CD14-positive monocyte (primary cell): ENCODE data around the gene CDH23. TPM values are rescaled to one million over a fixed set of nuclear protein-coding genes. Genes with fewer than 3 reads are reported as not detected.

Experiments used
- DNase-seq, 3 donors: peaks; one replicate each; pipeline ENCODE4 v3.0.0-alpha.2; 2011 to 2022
- H2AFZ ChIP-seq: 2 replicates; pipeline ENCODE4 v1.6.0; 2012; ENCODE audit warnings: mild to moderate bottlenecking, low read depth, low read length, inconsistent platforms; ENCODE audit not compliant: insufficient read depth, poor library complexity, severe bottlenecking
- H3K27ac ChIP-seq, 2 donors: 1 replicate in 1 of 2; 2 replicates in 1 of 2; pipeline ENCODE4 v1.5.1; 2012 to 2013; ENCODE audit warnings: low read length in 2 of 2, control low read depth in 1 of 2, inconsistent platforms in 1 of 2, low read depth in 1 of 2, mild to moderate bottlenecking in 1 of 2
- H3K27me3 ChIP-seq, 2 donors: one replicate each; pipeline versions ENCODE4 v1.6.0 to v1.6.1; 2011 to 2013; ENCODE audit warnings: low read length in 2 of 2; ENCODE audit not compliant: control insufficient read depth in 2 of 2, insufficient read depth in 2 of 2
- H3K36me3 ChIP-seq, 2 donors: replicated peaks in 1 of 2; 1 replicate in 1 of 2; 2 replicates in 1 of 2; pipeline versions ENCODE4 v1.5.1 to v1.6.1; 2012 to 2013; ENCODE audit warnings: low read length in 2 of 2, control low read depth in 1 of 2, inconsistent platforms in 1 of 2, mild to moderate bottlenecking in 1 of 2; ENCODE audit not compliant: insufficient read depth in 2 of 2, control insufficient read depth in 1 of 2
- H3K4me1 ChIP-seq, 2 donors: 1 replicate in 1 of 2; 2 replicates in 1 of 2; pipeline versions ENCODE4 v1.5.1 to v1.6.1; 2012 to 2013; ENCODE audit warnings: low read length in 2 of 2, control low read depth in 1 of 2, inconsistent platforms in 1 of 2, mild to moderate bottlenecking in 1 of 2, moderate library complexity in 1 of 2; ENCODE audit not compliant: insufficient read depth in 2 of 2, control insufficient read depth in 1 of 2
- H3K4me2 ChIP-seq: replicated peaks from 2 replicates; pipeline ENCODE3; 2012; ENCODE audit warnings: low read length, moderate library complexity, mild to moderate bottlenecking; ENCODE audit not compliant: poor library complexity, severe bottlenecking; ENCODE audit errors: extremely low read depth
- H3K4me3 ChIP-seq, 3 experiments: fragments of 200-600 bp in 1 of 3; sonication (generic) in 1 of 3; replicated peaks in 1 of 3; 1 replicate in 2 of 3; 2 replicates in 1 of 3; pipeline ENCODE4 v1.5.1; 2011 to 2013; ENCODE audit warnings: low read length in 3 of 3, mild to moderate bottlenecking in 3 of 3, control low read depth in 2 of 3, low read depth in 2 of 3, inconsistent platforms in 1 of 3, moderate library complexity in 1 of 3
- H3K79me2 ChIP-seq: 2 replicates; pipeline ENCODE4 v1.6.0; 2012; ENCODE audit warnings: mild to moderate bottlenecking, control low read depth, inconsistent platforms, low read length, moderate library complexity; ENCODE audit not compliant: insufficient read depth
- H3K9ac ChIP-seq: 2 replicates; pipeline ENCODE4 v1.6.0; 2017; ENCODE audit warnings: low read length, mild to moderate bottlenecking; ENCODE audit not compliant: insufficient read depth, poor library complexity, severe bottlenecking
- H3K9me3 ChIP-seq, 2 donors: replicated peaks in 1 of 2; 1 replicate in 1 of 2; 2 replicates in 1 of 2; pipeline versions ENCODE4 v1.5.1 to v1.6.1; 2012 to 2013; ENCODE audit warnings: low read length in 2 of 2, control low read depth in 1 of 2; ENCODE audit not compliant: control insufficient read depth in 1 of 2, insufficient read depth in 1 of 2
- H4K20me1 ChIP-seq: 2 replicates; pipeline ENCODE4 v1.6.0; 2012; ENCODE audit warnings: mild to moderate bottlenecking, low read length, control low read depth, moderate library complexity; ENCODE audit not compliant: insufficient read depth
- H3K27ac Mint-ChIP-seq, 7 donors: one replicate each; pipeline ENCODE4 v1.8.0; 2020; ENCODE audit warnings: mild to moderate bottlenecking in 7 of 7, mixed read lengths in 7 of 7, moderate library complexity in 6 of 7, inconsistent platforms in 2 of 7
- H3K27me3 Mint-ChIP-seq, 3 donors: one replicate each; pipeline ENCODE4 v1.8.0; 2021 to 2022; ENCODE audit warnings: low read depth in 3 of 3, mild to moderate bottlenecking in 3 of 3, mixed read lengths in 3 of 3, moderate library complexity in 3 of 3, inconsistent platforms in 1 of 3
- H3K36me3 Mint-ChIP-seq, 2 donors: one replicate each; pipeline ENCODE4 v1.8.0; 2020; ENCODE audit warnings: mixed read lengths in 2 of 2, inconsistent platforms in 1 of 2, mild to moderate bottlenecking in 1 of 2
- H3K4me1 Mint-ChIP-seq: one replicate; pipeline ENCODE4 v1.8.0; 2020; ENCODE audit warnings: mild to moderate bottlenecking, mixed read lengths
- H3K4me3 Mint-ChIP-seq, 2 donors: one replicate each; pipeline ENCODE4 v1.8.0; 2020; ENCODE audit warnings: mild to moderate bottlenecking in 2 of 2, mixed read lengths in 2 of 2, moderate library complexity in 1 of 2
- H3K9me3 Mint-ChIP-seq, 7 donors: one replicate each; pipeline ENCODE4 v1.8.0; 2020 to 2022; ENCODE audit warnings: mixed read lengths in 7 of 7, mild to moderate bottlenecking in 6 of 7, moderate library complexity in 6 of 7, inconsistent platforms in 2 of 7
- WGBS: methylation state at CpG from one replicate; pipeline ENCODE4 v1.1.5; 2013; ENCODE audit warnings: missing lambda C conversion rate; ENCODE audit not compliant: insufficient coverage; 5-methylcytosine and 5-hydroxymethylcytosine counted together
- intact Hi-C, 2 donors: fragments of 100-400 bp; cut with micrococcal nuclease; formaldehyde crosslinking; loops; one replicate each; pipeline versions ENCODE4 v1.15.0 to v1.15.1; 2023
- polyA plus RNA-seq, 3 donors: library from polyadenylated mRNA; depleted of rRNA in 1 of 3; unstranded in 2 of 3; stranded (reverse) in 1 of 3; fragments of 300-500 nt in 2 of 3; fragments of >200 nt in 1 of 3; fragmentation: Illumina TruSeq in 2 of 3; gene quantifications; 1 replicate in 2 of 3; 2 replicates in 1 of 3; pipeline ENCODE4 v1.2.3, GENCODE V29; 2012 to 2021
- TF ChIP-seq, protein P1 (sequence below): fragments of 200-600 bp; IDR thresholded peaks from one replicate; pipeline ENCODE4 v1.8.0; 2022; ENCODE audit warnings: antibody characterized with exemption, mild to moderate bottlenecking

CDH23 gene
- polyA plus RNA-seq, 3 donors, result 8.2 to 36.2 (median 10.5) TPM

DNA sequence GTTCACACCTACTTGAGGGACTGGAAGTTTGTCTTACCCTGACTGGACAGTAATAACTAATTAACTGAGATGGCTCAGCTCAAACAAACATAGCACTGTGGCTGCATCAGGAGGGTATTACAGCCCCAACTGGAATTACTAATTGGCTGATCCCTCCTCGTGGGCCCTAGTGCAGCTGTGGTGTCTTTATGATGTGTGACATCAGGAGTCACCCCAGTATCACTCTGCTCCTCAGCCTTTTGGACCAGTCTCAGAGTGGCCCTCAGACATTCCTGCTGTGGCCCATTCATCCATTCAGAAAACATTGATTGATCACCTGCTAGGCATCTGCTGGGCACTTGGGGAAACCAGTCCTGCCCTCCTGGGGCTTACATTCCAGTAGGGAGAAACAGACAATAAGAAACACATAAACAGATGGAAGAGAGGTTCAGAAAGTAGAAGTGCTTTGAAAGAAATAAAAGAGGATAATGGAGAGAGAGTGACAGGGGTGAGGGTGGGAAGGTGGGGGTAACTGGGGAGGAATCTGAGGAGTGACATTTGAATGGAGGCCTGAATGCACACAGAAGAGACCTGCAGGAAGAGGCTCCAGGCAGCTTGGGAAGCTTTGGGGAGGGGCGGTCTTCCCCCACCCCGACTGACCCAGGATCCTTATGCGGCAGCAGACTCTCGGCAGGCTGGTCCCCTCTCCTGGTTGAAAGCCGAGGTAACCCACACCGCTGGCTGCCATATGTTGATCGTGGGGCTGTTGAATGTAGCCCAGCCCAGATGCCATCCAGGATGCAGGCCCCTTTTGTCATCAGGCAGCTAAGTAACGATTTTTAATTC lies 209.7 kb downstream of the CDH23 start:
- intact Hi-C loops, result loop anchor here in 1 of 2 donors (10.0 kb wide), 1 partner anchor 222 kb away; no protein-coding TSS in a partner anchor
- Histone ChIP-seq H3K36me3 (no peaks in the 10 kb centered on the region), H3K27me3 (no peaks in the 10 kb centered on the region), H3K4me2 (no peak overlapping the region), H3K4me1 (peaks cover 5 to 7% of the 10 kb centered on the region in 2 donors), H3K27ac (no peak overlapping the region), H3K9me3 (no peaks in the 10 kb centered on the region), H3K79me2 (no peaks in the 10 kb centered on the region), H3K4me3 (no peak overlapping the region), H4K20me1 (no peaks in the 10 kb centered on the region), H2AFZ (no peak overlapping the region), H3K9ac (no peak overlapping the region)
- Mint-ChIP-seq H3K9me3 (no peaks in the 10 kb centered on the region), H3K36me3 (no peaks in the 10 kb centered on the region), H3K27me3 (peaks cover 2 to 4% (median 3%) of the 10 kb centered on the region in 3 donors), H3K4me3 (no peak overlapping the region), H3K4me1 (peaks cover 16% of the 10 kb centered on the region), H3K27ac (no peak overlapping the region)
- TF ChIP-seq, protein P1, sequence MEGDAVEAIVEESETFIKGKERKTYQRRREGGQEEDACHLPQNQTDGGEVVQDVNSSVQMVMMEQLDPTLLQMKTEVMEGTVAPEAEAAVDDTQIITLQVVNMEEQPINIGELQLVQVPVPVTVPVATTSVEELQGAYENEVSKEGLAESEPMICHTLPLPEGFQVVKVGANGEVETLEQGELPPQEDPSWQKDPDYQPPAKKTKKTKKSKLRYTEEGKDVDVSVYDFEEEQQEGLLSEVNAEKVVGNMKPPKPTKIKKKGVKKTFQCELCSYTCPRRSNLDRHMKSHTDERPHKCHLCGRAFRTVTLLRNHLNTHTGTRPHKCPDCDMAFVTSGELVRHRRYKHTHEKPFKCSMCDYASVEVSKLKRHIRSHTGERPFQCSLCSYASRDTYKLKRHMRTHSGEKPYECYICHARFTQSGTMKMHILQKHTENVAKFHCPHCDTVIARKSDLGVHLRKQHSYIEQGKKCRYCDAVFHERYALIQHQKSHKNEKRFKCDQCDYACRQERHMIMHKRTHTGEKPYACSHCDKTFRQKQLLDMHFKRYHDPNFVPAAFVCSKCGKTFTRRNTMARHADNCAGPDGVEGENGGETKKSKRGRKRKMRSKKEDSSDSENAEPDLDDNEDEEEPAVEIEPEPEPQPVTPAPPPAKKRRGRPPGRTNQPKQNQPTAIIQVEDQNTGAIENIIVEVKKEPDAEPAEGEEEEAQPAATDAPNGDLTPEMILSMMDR, result no peak
- DNase-seq, result no peak
- 92% methylated on average over 8 of the region's 9 CpGs for WGBS

DNA sequence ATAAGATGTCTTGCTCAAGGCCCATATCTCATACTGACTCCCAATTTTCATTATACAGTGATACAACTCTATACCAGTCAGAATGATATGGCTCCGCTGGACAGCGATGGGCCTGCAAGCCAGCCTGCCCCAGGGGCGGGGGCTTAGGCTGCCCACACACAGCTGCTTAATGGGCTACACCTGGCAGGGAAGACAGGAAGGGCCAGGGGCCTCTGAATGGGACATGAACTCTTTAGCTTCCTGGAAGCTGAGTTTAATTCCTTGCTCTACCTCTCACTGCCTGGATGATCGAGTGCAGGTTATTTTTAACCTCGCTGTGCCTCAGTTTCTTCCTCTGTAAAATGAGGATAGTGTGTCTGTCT lies 210.3 kb downstream of the CDH23 start:
- TF ChIP-seq, protein P1, result no peak
- Histone ChIP-seq H3K9me3 (no peaks in the 10 kb centered on the region), H3K79me2 (no peaks in the 10 kb centered on the region), H3K4me3 (no peak overlapping the region), H3K9ac (no peak overlapping the region), H3K4me2 (no peak overlapping the region), H2AFZ (no peak overlapping the region), H3K4me1 (peaks cover 5 to 7% of the 10 kb centered on the region in 2 donors), H3K27ac (no peak overlapping the region), H3K36me3 (no peaks in the 10 kb centered on the region), H4K20me1 (no peaks in the 10 kb centered on the region), H3K27me3 (no peaks in the 10 kb centered on the region)
- intact Hi-C loops, result loop anchor here in 1 of 2 donors (10.0 kb wide), 1 partner anchor 222 kb away; no protein-coding TSS in a partner anchor
- WGBS, result 93% methylated on average over 3 of the region's 5 CpGs
- Mint-ChIP-seq H3K27ac (no peak overlapping the region), H3K27me3 (peaks cover 2 to 4% (median 3%) of the 10 kb centered on the region in 3 donors), H3K9me3 (no peaks in the 10 kb centered on the region), H3K36me3 (no peaks in the 10 kb centered on the region), H3K4me3 (no peak overlapping the region), H3K4me1 (peaks cover 16% of the 10 kb centered on the region)
- DNase-seq, result no peak
